WI38 (cell line): ENCODE data around the gene GAB2.

Experiments
- H3K4me3 ChIP-seq: 2 replicates; pipeline ENCODE4 v1.5.1; 2011; ENCODE audit warnings: low read depth, mild to moderate bottlenecking, control low read depth, low read length
- TF ChIP-seq, protein P1 (sequence below): IDR thresholded peaks from 2 replicates; pipeline ENCODE4 v1.5.1; 2012; ENCODE audit warnings: low read depth, mild to moderate bottlenecking, control low read depth, low read length

GAB2 gene

GRCh38 chr11:78390809-78391208 lies 26.8 kb downstream of the GAB2 start:
- H3K4me3 ChIP-seq, result no peak overlapping the region
- TF ChIP-seq, protein P1, sequence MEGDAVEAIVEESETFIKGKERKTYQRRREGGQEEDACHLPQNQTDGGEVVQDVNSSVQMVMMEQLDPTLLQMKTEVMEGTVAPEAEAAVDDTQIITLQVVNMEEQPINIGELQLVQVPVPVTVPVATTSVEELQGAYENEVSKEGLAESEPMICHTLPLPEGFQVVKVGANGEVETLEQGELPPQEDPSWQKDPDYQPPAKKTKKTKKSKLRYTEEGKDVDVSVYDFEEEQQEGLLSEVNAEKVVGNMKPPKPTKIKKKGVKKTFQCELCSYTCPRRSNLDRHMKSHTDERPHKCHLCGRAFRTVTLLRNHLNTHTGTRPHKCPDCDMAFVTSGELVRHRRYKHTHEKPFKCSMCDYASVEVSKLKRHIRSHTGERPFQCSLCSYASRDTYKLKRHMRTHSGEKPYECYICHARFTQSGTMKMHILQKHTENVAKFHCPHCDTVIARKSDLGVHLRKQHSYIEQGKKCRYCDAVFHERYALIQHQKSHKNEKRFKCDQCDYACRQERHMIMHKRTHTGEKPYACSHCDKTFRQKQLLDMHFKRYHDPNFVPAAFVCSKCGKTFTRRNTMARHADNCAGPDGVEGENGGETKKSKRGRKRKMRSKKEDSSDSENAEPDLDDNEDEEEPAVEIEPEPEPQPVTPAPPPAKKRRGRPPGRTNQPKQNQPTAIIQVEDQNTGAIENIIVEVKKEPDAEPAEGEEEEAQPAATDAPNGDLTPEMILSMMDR, result no peak

DNA sequence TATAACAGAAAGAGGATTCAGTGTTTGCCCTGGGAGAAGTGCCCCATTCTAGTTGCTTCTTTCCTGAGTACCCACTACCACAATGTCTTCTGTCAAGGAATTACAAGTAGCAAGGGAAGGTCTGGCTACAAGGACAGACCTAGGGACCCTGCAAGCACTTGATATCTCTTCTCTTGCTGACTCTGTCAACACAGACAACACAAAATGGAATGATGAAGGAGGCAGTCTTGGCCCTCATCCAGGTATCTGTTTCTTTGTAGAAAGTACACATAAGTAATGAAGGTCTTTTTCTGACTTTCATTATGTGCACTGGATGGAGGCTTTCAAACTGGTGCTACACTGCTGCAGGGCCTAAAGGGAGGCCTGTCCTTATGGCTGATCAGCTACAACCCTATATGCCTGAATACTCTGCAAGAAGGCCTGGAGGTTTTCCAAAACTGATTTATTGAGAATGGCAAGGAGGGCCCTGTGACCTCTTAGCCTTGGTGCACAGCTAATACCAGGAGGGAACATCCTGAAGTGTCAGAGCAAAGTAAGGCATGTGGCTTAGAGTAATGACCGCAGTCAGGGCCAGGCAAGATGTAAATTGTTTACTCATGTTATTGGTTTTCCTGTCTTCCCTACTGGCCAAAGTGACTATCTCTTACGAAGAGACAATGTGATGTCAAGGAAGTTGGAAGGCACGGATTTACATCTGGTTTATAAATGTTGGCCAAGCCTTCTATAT lies 31.2 kb downstream of the GAB2 start:
- TF ChIP-seq, protein P1, result no peak
- H3K4me3 ChIP-seq, result no peak overlapping the region

DNA sequence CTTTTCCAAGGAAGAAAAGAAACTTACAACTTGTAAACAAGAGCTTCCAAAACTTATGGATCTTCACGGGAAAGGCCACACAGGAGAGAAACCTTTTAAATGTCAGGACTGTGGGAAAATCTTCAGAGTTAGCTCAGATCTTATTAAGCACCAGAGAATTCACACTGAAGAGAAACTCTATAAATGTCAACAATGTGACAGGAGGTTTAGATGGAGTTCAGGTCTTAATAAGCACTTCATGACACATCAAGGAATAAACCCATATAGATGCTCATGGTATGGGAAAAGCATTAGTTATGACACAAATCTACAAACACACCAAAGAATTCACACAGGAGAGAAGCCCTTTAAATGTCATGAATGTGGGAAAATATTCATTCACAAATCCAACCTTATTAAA lies 32.4 kb downstream of the GAB2 start:
- H3K4me3 ChIP-seq, result no peak overlapping the region
- TF ChIP-seq, protein P1, result no peak

DNA sequence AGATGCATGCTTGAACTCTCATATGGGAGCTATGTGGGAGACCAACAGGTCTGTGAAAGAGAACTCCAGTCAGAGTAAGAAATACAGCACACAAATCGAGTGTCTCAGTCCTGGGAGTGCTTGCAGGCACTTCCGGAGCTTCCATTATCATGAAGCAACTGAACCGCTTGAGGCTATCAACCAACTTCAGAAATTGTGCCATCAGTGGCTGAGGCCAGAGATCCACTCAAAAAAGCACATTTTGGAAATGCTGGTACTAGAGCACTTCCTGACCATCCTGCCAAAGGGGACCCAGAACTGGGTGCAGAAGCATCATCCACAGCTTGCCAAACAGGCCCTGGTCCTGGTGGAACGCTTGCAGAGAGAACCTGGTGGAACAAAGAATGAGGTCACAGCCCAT lies 33.4 kb downstream of the GAB2 start:
- TF ChIP-seq, protein P1, result no peak
- no peak overlapping the region for H3K4me3 ChIP-seq

DNA sequence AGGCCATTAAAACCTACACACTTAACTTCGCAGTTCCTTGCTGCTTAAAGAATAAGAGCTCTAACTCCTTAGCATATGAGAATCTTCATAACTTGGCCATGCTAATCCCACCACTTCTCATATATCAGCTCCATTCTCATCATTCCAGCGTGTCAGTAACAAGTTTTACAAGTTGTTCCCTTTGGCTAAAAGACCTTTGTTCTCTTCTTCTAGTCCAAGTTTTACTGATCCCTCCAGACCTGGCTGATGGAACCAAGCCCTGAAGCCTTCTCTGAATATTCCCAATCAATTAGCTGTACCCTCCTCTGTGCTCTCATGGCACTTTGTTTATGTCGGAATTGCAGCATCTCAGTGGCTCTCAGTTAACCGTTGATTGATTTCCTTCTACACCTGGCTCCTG lies 35.8 kb downstream of the GAB2 start:
- TF ChIP-seq, protein P1, result no peak
- no peak overlapping the region for H3K4me3 ChIP-seq

DNA sequence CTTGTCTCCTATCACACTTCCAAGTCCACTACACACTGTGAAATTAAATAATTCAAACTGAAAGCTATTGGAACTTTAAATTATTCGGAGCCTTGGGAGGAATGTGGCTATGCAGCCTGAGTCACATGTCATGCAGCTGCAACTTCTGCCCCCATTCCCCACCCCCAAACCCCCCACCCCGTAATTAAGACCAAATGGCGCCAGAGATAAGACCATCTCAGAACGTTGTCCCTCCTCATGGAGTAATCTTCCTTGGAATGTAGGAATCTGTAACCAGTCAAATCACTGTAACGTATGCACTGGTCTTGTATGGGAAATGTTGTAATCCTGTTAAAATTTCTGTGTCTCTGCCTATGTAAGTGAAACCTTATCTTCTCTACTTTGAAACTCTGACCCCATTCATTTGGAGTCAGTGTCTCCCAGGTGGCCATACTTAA lies 37.0 kb downstream of the GAB2 start:
- TF ChIP-seq, protein P1, result no peak
- no peak overlapping the region for H3K4me3 ChIP-seq

DNA sequence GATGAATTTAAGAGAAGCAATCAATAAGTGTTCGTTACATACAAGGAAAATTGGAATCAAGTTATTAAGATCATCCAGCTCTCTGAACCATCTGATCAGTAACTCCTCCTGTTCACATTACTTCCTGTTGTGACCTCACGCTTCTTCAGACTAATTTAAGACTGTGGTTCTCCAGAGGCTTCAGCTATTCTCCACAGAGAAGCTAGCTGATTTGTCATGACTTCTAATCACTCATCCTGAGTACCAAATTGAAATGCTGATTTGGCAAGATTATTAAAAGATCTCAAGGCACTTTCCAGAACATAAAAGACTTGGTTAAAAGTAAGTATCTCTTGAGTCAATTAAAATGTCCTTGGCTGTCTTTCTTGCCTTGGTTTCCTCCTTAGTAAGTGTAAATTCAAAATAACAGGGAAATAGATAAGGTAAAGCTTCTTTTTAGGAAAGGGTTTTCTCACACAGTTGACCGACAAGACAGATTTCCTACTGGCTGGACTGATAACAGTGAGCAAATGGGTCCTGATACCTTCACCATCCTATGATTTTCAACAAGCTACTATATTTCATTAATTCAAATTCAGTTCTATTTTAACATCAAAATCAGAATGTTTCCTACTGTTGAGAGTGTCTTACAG lies 38.5 kb downstream of the GAB2 start:
- H3K4me3 ChIP-seq, result no peak overlapping the region
- TF ChIP-seq, protein P1, result no peak
